HUES48 (cell line): Measurements from ENCODE around the gene ECEL1.

Experiments used
- H3K27ac ChIP-seq: one replicate; pipeline ENCODE4 v1.7.0; 2013; ENCODE audit warnings: low read depth, low read length, inconsistent platforms
- H3K27me3 ChIP-seq: 2 replicates; pipeline ENCODE4 v1.6.1; 2013; ENCODE audit warnings: mild to moderate bottlenecking, low read length; ENCODE audit not compliant: control insufficient read depth, insufficient read depth
- H3K36me3 ChIP-seq: 2 replicates; pipeline ENCODE4 v1.6.1; 2013; ENCODE audit warnings: low read length; ENCODE audit not compliant: control insufficient read depth, insufficient read depth
- H3K4me1 ChIP-seq: 2 replicates; pipeline ENCODE4 v1.6.1; 2013; ENCODE audit warnings: mild to moderate bottlenecking, low read length; ENCODE audit not compliant: control insufficient read depth, insufficient read depth
- H3K4me3 ChIP-seq: 2 replicates; pipeline ENCODE4 v1.5.1; 2013; ENCODE audit warnings: mild to moderate bottlenecking, low read depth, low read length
- H3K9ac ChIP-seq: 2 replicates; pipeline ENCODE4 v1.6.1; 2013; ENCODE audit warnings: mild to moderate bottlenecking, low read depth, low read length, moderate library complexity
- H3K9me3 ChIP-seq: 2 replicates; pipeline ENCODE4 v1.6.1; 2013; ENCODE audit warnings: low read length; ENCODE audit not compliant: control insufficient read depth, insufficient read depth

The ECEL1 gene

GRCh38 chr2:232465061-232465460 lies 22.6 kb downstream of the ECEL1 start:
- H3K27ac ChIP-seq = no peak overlapping the region
- H3K9me3 ChIP-seq = no peaks in the 10 kb centered on the region
- no peaks in the 10 kb centered on the region for H3K4me1 ChIP-seq
- no peak overlapping the region for H3K9ac ChIP-seq
- no peak overlapping the region for H3K4me3 ChIP-seq
- no peaks in the 10 kb centered on the region for H3K27me3 ChIP-seq
- H3K36me3 ChIP-seq = no peaks in the 10 kb centered on the region

DNA sequence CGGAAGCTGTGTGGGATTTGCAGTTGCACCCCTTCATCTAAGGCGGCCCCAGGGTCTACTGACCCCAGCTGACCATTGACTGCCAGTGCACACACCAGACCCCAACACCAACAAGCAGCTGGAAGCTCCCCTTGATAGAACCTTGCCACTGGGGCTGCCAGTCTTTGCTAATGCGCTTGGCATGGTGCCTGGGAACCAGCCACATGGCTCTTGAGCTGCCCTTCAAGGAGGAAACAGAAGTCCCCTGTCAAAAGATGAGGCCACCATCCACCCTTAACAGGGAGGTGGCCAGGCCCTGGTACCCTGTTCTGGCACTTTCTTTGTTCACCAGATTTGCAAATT lies 23.1 kb downstream of the ECEL1 start:
- Histone ChIP-seq H3K27ac (no peak overlapping the region), H3K4me1 (no peaks in the 10 kb centered on the region), H3K36me3 (no peaks in the 10 kb centered on the region), H3K4me3 (no peak overlapping the region), H3K9ac (no peak overlapping the region), H3K27me3 (no peaks in the 10 kb centered on the region), H3K9me3 (no peaks in the 10 kb centered on the region)

DNA sequence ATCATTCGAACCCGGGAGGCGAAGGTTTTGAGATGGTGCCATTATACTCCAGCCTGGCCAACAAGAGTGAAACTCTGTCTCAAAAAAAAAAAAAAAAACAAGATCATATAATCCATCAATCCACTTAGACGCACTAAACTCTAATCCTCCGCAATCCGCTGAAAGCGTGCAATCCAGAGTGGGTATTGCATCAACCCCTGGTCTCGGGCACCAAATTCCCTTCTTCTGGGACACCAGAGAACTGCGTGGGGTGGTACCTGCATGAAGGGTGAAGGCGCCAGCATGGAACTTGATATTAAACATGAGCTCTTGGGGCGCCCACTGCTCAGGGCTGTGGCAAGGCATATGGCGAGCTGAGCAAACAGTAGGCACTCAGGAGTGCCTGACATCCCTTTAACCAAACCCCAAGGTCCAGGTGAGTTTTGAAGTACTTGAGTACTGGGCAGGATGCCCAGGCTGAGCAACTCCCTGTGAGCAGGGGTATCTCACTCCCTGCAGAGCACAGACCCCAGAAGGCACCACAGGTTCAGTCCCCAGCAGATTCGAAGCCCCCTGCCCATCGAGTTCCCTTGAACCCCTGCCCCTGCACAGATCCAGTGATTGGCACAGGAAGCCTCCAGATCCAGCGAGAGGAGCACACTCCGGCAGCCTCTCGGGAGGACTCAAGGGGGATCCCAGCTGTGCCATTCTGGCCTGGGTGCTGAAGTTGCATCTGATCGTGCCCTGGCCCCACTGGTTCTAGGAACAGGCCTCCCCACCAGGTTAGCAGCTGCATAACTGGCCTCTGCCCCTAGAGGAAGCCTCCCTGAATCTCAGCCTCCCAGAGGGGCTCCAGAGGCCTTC lies 23.7 kb downstream of the ECEL1 start:
- no peaks in the 10 kb centered on the region for H3K27me3 ChIP-seq
- no peak overlapping the region for H3K9ac ChIP-seq
- no peaks in the 10 kb centered on the region for H3K9me3 ChIP-seq
- no peak overlapping the region for H3K27ac ChIP-seq
- no peaks in the 10 kb centered on the region for H3K36me3 ChIP-seq
- H3K4me3 ChIP-seq = no peak overlapping the region
- no peaks in the 10 kb centered on the region for H3K4me1 ChIP-seq

GRCh38 chr2:232460171-232460570 lies 27.5 kb downstream of the ECEL1 start:
- H3K9me3 ChIP-seq = no peaks in the 10 kb centered on the region
- no peaks in the 10 kb centered on the region for H3K36me3 ChIP-seq
- no peak overlapping the region for H3K4me3 ChIP-seq
- no peak overlapping the region for H3K27ac ChIP-seq
- H3K9ac ChIP-seq = no peak overlapping the region
- H3K4me1 ChIP-seq = no peaks in the 10 kb centered on the region
- no peaks in the 10 kb centered on the region for H3K27me3 ChIP-seq

- Histone ChIP-seq H3K36me3 (no peaks in the 10 kb centered on the region), H3K4me1 (no peaks in the 10 kb centered on the region), H3K9me3 (no peaks in the 10 kb centered on the region), H3K4me3 (no peak overlapping the region), H3K27ac (no peak overlapping the region), H3K27me3 (no peaks in the 10 kb centered on the region), H3K9ac (no peak overlapping the region)
Observed at GRCh38 chr2:232459419-232460035, 28.1 kb downstream of the ECEL1 start.

- Histone ChIP-seq H3K9me3 (no peaks in the 10 kb centered on the region), H3K36me3 (no peaks in the 10 kb centered on the region), H3K4me3 (no peak overlapping the region), H3K4me1 (no peaks in the 10 kb centered on the region), H3K27me3 (no peaks in the 10 kb centered on the region), H3K27ac (no peak overlapping the region), H3K9ac (no peak overlapping the region)
Observed at GRCh38 chr2:232458661-232459418, 28.8 kb downstream of the ECEL1 start.

GRCh38 chr2:232458051-232458660 lies 29.5 kb downstream of the ECEL1 start:
- Histone ChIP-seq H3K9ac (no peak overlapping the region), H3K27ac (no peak overlapping the region), H3K36me3 (no peaks in the 10 kb centered on the region), H3K9me3 (no peaks in the 10 kb centered on the region), H3K27me3 (no peaks in the 10 kb centered on the region), H3K4me3 (no peak overlapping the region), H3K4me1 (no peaks in the 10 kb centered on the region)

GRCh38 chr2:232457121-232458011 lies 30.3 kb downstream of the ECEL1 start:
- H3K4me3 ChIP-seq = no peak overlapping the region
- no peaks in the 10 kb centered on the region for H3K9me3 ChIP-seq
- no peaks in the 10 kb centered on the region for H3K36me3 ChIP-seq
- no peaks in the 10 kb centered on the region for H3K4me1 ChIP-seq
- H3K9ac ChIP-seq = no peak overlapping the region
- H3K27me3 ChIP-seq = no peaks in the 10 kb centered on the region
- no peak overlapping the region for H3K27ac ChIP-seq

- Histone ChIP-seq H3K9ac (no peak overlapping the region), H3K4me1 (no peaks in the 10 kb centered on the region), H3K27ac (no peak overlapping the region), H3K9me3 (no peaks in the 10 kb centered on the region), H3K27me3 (no peaks in the 10 kb centered on the region), H3K36me3 (no peaks in the 10 kb centered on the region), H3K4me3 (no peak overlapping the region)
Observed at GRCh38 chr2:232456296-232457120, 31.1 kb downstream of the ECEL1 start.
